HG03565 (cell line): ENCODE data around the gene TTC17.

ENCODE experiments used
- ATAC-seq: cut with Tn5 transposase; IDR thresholded peaks from one replicate; pipeline ENCODE4 v1.9.1; 2021; ENCODE audit warnings: mild to moderate bottlenecking, moderate library complexity; ENCODE audit not compliant: unreplicated experiment

Gene TTC17

GRCh38 chr11:43532041-43532440, 173.3 kb downstream of the TTC17 start:
- no peak for ATAC-seq

GRCh38 chr11:43537833-43538615, 179.3 kb downstream of the TTC17 start:
- no peak for ATAC-seq

- ATAC-seq, result no peak
These were observed 183.3 kb downstream of the TTC17 start for GRCh38 chr11:43541993-43542392.

- ATAC-seq, result no peak
These were observed 184.3 kb downstream of the TTC17 start for GRCh38 chr11:43542750-43543712.
